ENCODE measurements around the gene CD96.
"Not testable (repeated sequence)": the region's sequence is repeated elsewhere in the genome, so short reads cannot be mapped to it uniquely, and the experiment has no call there.

CD96 gene, protein sequence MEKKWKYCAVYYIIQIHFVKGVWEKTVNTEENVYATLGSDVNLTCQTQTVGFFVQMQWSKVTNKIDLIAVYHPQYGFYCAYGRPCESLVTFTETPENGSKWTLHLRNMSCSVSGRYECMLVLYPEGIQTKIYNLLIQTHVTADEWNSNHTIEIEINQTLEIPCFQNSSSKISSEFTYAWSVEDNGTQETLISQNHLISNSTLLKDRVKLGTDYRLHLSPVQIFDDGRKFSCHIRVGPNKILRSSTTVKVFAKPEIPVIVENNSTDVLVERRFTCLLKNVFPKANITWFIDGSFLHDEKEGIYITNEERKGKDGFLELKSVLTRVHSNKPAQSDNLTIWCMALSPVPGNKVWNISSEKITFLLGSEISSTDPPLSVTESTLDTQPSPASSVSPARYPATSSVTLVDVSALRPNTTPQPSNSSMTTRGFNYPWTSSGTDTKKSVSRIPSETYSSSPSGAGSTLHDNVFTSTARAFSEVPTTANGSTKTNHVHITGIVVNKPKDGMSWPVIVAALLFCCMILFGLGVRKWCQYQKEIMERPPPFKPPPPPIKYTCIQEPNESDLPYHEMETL

DNA sequence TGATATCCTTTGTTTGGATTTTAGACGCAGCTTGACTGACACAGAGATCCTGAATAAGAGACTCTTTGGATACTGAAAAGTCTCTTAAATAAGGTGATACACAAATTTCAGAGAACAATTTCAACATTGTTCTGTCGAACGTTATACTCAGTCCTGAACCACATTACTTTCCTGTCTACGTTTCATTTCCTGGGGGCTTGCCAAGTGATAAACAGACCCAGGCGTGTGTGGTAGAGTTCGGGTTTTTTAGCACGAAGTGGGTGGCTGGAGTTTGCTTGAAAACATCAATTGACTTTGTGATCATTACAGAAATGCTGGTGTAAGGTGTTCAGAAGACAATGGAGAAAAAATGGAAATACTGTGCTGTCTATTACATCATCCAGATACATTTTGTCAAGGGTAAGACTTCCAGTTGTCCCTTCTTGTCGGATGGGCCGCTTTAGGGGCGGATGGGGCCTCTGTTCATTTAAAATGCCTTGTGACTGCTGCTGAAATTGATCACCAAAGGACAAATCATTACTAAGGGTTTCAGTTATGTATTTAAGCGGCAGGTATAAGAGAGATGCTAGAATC is at the start of gene CD96:
Gene CD96, plus strand, starts transcription at position 287 of the 573 bp plus-strand sequence. Its CDS starts 52 bp downstream, at position 339.
- Mint-ChIP-seq H3K27ac (ENCODE audit: low read depth) (no peak within 1 kb of the TSS), H3K27me3 (no peaks in the 10 kb centered on the region), H3K9me3 (no peaks in the 10 kb centered on the region), H3K4me1 (peaks cover 70% of the 10 kb centered on the region), H3K4me3 (no peak within 1 kb of the TSS), H3K36me3 (ENCODE audit: insufficient read depth) (peaks cover 21% of the 10 kb centered on the region)
- DNase-seq (ENCODE audit: low spot score in 2 of 2) (peak; percentile 39 to 77), ATAC-seq (replicated peaks; ENCODE audit: extremely low read depth, poor library complexity, severe bottlenecking) (peak; percentile 76)

DNA sequence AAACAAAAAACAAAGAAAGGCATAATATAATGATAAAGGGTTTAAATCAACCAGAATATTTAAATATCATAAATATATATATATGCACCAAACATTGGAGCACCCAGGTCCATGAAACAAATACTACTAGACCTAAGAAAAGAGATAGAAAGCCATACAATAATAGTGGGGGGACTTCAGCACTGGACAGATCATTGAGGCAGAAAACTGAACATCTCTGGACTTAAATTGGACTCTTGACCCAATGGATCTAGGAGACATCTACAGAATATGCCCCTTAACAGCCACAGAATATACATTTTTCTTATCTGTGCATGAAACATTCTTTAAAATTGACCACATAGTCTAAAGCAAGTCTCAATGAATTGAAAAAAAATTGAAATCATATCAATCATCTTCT is 48.7 kb upstream of the CD96 start:
- no peak for ATAC-seq (replicated peaks; ENCODE audit: extremely low read depth, poor library complexity, severe bottlenecking)
- Mint-ChIP-seq H3K9me3 (no peaks in the 10 kb centered on the region), H3K4me3 (no peak overlapping the region), H3K4me1 (no peaks in the 10 kb centered on the region), H3K27me3 (no peaks in the 10 kb centered on the region), H3K36me3 (ENCODE audit: insufficient read depth) (no peaks in the 10 kb centered on the region), H3K27ac (ENCODE audit: low read depth) (no peak overlapping the region)
- DNase-seq (ENCODE audit: low spot score in 2 of 2) = no peak

DNA sequence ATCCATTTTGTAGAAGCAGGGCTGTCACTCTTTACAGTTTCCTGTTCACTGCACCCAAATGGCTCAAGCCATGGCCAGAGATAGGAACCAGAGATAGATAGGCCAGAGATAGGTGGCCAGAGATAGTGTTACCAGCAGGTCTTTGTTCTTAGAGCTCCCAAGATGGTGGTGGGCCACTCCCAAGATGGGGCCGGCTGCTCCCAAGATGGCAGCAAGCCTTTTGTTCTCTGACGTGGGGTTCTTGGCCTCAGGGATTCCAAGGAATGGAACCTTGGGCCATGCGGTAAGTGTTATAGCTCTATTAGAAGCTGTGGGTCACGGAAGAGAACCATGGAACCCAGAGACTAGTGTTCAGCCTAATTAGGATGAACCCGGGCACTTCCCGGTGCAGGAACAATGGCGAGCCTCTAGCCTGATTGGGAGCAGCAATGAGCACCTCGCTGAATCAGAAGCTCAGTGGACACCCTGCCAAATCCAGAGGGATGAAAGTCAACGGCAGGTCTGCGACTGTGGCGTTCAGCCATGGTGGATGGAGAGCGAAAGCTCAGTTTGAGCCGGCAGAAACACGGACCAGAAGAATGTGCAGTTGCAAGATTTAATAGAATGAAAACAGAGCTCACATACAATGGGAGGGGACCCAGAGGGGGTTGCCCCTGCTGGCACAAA is 45.0 kb upstream of the CD96 start:
- DNase-seq (ENCODE audit: low spot score in 2 of 2) (no peak), ATAC-seq (replicated peaks; ENCODE audit: extremely low read depth, poor library complexity, severe bottlenecking) (no peak)
- H3K27me3 Mint-ChIP-seq = no peaks in the 10 kb centered on the region
- H3K27ac Mint-ChIP-seq (ENCODE audit: low read depth) = no peak overlapping the region
- no peaks in the 10 kb centered on the region for H3K4me1 Mint-ChIP-seq
- H3K9me3 Mint-ChIP-seq = no peaks in the 10 kb centered on the region
- peaks cover 1% of the 10 kb centered on the region for H3K36me3 Mint-ChIP-seq (ENCODE audit: insufficient read depth)
- H3K4me3 Mint-ChIP-seq = no peak overlapping the region

DNA sequence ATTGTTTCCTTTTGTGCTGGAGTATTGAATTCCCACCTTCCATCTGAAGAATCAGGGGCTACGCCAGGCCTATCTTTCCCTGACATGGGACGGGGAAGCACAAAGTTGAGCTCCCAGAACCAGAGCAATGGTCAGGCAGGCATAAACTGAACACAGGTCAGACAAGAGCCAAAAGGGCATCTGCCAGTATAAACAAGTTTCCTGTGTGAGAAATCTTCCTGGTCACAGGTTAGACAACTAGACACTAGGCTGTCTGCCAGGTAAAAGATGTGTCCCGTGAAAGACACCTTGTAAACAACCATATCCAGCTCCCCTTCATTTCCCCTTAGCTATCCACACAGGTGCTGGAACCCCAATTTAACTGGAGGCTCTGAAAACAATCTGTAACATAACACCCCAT is 44.0 kb upstream of the CD96 start:
- peak overlapping the region; percentile 16 for H3K27ac Mint-ChIP-seq (ENCODE audit: low read depth)
- no peak for ATAC-seq (replicated peaks; ENCODE audit: extremely low read depth, poor library complexity, severe bottlenecking)
- H3K9me3 Mint-ChIP-seq = no peaks in the 10 kb centered on the region
- peaks cover 2% of the 10 kb centered on the region for H3K36me3 Mint-ChIP-seq (ENCODE audit: insufficient read depth)
- H3K4me3 Mint-ChIP-seq = no peak overlapping the region
- H3K4me1 Mint-ChIP-seq = no peaks in the 10 kb centered on the region
- H3K27me3 Mint-ChIP-seq = no peaks in the 10 kb centered on the region
- DNase-seq (ENCODE audit: low spot score in 2 of 2) = no peak

DNA sequence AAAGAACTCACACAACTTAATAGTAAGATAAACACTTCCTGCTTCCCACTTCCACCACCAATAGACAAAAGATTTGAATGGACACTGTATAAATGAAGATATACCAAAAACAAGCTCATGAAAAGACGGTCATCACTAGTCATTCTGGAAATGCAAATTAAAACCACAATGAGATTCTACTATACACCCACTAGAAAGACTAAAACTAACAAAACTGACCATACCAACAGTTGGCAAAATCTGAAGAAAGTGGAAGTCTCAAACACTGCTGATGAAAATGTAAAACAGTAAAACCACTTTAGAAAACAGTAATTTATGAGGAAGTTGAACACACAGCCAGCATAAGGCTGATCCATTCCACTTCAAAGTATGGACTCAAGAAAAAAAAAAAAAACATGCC is 35.6 kb upstream of the CD96 start:
- H3K4me1 Mint-ChIP-seq = peaks cover 5% of the 10 kb centered on the region
- no peaks in the 10 kb centered on the region for H3K27me3 Mint-ChIP-seq
- no peaks in the 10 kb centered on the region for H3K9me3 Mint-ChIP-seq
- H3K4me3 Mint-ChIP-seq = no peak overlapping the region
- DNase-seq (ENCODE audit: low spot score in 2 of 2) = no peak
- H3K36me3 Mint-ChIP-seq (ENCODE audit: insufficient read depth) = peaks cover 2% of the 10 kb centered on the region
- no peak overlapping the region for H3K27ac Mint-ChIP-seq (ENCODE audit: low read depth)
- no peak for ATAC-seq (replicated peaks; ENCODE audit: extremely low read depth, poor library complexity, severe bottlenecking)

DNA sequence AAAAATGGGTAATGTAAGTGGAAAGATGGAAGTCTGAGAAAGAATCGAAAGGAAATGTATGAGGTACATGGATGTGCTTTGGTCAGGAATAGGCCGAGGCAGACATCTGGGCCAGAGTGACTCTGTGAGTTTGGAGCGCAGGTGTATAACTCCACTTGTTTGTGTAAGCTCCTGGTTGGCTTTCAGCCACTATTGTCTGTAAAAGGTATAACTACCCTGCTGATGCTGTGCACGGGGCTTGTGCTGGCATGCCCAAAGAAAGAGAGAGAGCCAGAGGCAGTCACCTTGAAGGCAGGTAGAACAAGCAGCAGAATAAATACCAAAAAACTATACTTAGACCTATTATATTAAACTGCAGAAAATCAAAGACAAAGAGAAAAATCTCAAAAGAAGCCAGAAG is 32.7 kb upstream of the CD96 start:
- ATAC-seq (replicated peaks; ENCODE audit: extremely low read depth, poor library complexity, severe bottlenecking) (no peak), DNase-seq (ENCODE audit: low spot score in 2 of 2) (no peak)
- no peak overlapping the region for H3K27ac Mint-ChIP-seq (ENCODE audit: low read depth)
- H3K36me3 Mint-ChIP-seq (ENCODE audit: insufficient read depth) = no peaks in the 10 kb centered on the region
- H3K9me3 Mint-ChIP-seq = no peaks in the 10 kb centered on the region
- H3K27me3 Mint-ChIP-seq = no peaks in the 10 kb centered on the region
- no peak overlapping the region for H3K4me3 Mint-ChIP-seq
- H3K4me1 Mint-ChIP-seq = peaks cover 5% of the 10 kb centered on the region

DNA sequence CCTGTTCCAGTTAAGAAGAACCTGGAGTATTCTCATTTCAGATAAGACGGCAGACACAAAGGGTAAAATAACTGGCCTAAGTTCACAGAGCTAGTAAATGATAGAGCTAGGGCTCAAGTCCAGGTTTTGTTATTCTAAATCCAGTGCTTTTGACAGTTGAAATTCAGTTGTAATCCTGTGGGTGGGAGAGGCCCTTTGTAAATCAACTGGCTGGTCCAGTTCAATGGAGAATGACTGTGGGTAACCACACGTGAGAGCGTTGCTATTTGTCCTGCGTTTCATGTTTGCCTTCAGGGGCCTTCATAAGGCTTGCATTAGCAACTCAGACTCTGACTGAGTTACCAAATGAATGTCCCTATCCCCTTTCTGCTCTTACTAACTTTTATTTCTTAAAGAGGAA is 24.2 kb upstream of the CD96 start:
- no peak overlapping the region for H3K27ac Mint-ChIP-seq (ENCODE audit: low read depth)
- H3K27me3 Mint-ChIP-seq = no peaks in the 10 kb centered on the region
- no peak for ATAC-seq (replicated peaks; ENCODE audit: extremely low read depth, poor library complexity, severe bottlenecking)
- no peak overlapping the region for H3K4me3 Mint-ChIP-seq
- H3K9me3 Mint-ChIP-seq = no peaks in the 10 kb centered on the region
- H3K4me1 Mint-ChIP-seq = no peaks in the 10 kb centered on the region
- no peak for DNase-seq (ENCODE audit: low spot score in 2 of 2)
- peaks cover 1% of the 10 kb centered on the region for H3K36me3 Mint-ChIP-seq (ENCODE audit: insufficient read depth)

DNA sequence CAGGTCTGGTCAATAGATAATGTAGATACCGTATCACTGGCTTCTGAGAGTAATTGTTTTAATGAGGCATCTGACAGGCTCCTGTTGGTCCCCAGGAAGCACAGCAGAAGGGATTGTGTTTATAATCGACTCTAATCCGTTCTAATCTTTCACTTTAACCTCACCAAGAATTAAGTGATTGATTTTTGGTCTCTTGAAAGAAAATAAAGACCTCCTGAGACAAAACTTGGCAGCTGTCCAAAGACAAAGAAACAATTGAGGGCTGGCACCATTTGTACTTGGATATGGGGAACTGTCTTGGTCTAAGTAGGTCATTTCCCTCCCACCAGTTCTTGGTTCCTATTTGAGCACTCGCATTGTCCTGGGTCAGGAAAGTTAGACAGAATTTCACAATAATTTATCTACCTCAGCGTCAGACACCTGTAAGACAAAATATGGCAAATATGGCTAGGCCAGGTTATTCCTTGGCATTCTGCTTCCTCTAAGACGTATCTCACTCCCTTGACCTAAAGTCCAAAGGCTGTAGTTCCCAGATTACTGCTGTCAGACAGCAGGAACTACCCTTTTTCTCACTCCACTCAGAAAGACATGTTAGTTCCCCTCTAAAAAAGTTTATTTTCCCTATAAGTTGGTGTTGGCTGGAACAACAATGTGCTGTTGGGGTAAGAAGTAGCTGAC is 22.7 kb upstream of the CD96 start:
- DNase-seq (ENCODE audit: low spot score in 2 of 2) = no peak
- no peaks in the 10 kb centered on the region for H3K9me3 Mint-ChIP-seq
- no peak for ATAC-seq (replicated peaks; ENCODE audit: extremely low read depth, poor library complexity, severe bottlenecking)
- no peaks in the 10 kb centered on the region for H3K27me3 Mint-ChIP-seq
- H3K4me1 Mint-ChIP-seq = no peaks in the 10 kb centered on the region
- no peak overlapping the region for H3K4me3 Mint-ChIP-seq
- peaks cover 1% of the 10 kb centered on the region for H3K36me3 Mint-ChIP-seq (ENCODE audit: insufficient read depth)
- H3K27ac Mint-ChIP-seq (ENCODE audit: low read depth) = no peak overlapping the region

DNA sequence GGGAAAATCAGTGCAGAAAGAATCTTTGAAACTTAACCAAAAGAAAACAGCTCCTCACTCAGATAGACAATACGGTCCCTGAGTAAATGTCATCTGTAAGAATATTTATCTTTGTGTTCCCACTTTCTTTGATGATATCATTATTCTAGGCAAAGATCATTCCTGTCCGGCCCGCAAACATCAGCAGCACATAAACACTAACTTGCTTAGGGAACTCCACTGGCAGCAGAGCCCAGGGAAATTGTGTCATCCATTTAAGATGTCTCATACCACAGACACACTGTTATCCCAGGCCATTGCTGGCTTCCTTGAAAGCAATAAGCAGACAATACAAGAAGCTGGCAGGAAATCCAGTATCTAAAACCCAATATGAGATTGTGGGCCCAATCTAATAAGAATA is 20.1 kb upstream of the CD96 start:
- Mint-ChIP-seq H3K4me3 (no peak overlapping the region), H3K27ac (ENCODE audit: low read depth) (no peak overlapping the region), H3K4me1 (no peaks in the 10 kb centered on the region), H3K27me3 (no peaks in the 10 kb centered on the region), H3K9me3 (no peaks in the 10 kb centered on the region), H3K36me3 (ENCODE audit: insufficient read depth) (peaks cover 1% of the 10 kb centered on the region)
- DNase-seq (ENCODE audit: low spot score in 2 of 2) = no peak
- ATAC-seq (replicated peaks; ENCODE audit: extremely low read depth, poor library complexity, severe bottlenecking) = no peak

DNA sequence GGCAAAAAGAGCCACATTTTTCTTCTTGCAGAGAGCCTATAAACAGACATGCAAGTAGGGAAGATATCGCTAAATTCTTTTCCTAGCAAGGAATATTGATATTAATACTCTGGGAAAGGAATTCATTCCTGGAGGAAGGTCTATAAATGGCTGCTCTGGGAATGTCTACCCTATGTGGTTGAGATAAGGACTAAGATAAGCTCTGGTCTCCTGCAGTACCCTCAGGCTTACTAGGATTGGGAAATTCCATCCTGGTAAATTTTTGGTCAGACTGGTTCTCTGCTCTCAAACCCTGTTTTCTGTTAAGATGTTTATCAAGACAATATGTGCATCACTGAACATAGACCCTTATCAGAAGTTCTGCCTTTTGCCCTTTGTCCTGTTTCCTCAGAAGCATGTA is 17.5 kb upstream of the CD96 start:
- H3K27me3 Mint-ChIP-seq; DNase-seq (ENCODE audit: low spot score in 2 of 2): not testable (repeated sequence)

DNA sequence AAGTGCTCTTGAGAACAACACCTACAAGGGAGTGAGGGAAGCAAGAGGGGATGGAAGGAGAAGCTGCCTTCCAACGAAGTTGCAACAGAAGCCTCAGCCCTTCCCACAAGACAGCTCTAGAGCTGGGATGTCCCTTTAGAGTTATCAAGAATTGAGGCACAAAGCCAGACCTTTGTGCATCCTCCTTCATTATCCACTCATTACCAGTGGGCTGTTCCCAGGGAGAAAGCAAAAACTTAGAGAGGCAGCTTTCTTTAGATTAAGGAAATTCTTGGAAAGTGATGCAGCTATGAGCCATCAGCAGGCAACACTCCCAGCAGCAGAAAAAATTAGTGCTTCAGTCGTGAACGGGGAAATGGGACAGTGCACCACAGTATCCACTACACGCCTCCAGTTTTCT is 10.6 kb upstream of the CD96 start:
- H3K4me3 Mint-ChIP-seq = no peak overlapping the region
- H3K27me3 Mint-ChIP-seq = no peaks in the 10 kb centered on the region
- H3K9me3 Mint-ChIP-seq = no peaks in the 10 kb centered on the region
- H3K4me1 Mint-ChIP-seq = no peaks in the 10 kb centered on the region
- H3K36me3 Mint-ChIP-seq (ENCODE audit: insufficient read depth) = no peaks in the 10 kb centered on the region
- DNase-seq (ENCODE audit: low spot score in 2 of 2) = no peak
- no peak overlapping the region for H3K27ac Mint-ChIP-seq (ENCODE audit: low read depth)
- no peak for ATAC-seq (replicated peaks; ENCODE audit: extremely low read depth, poor library complexity, severe bottlenecking)

More for the DNA sequence above, 17.5 kb upstream of the CD96 start:
- H3K9me3 Mint-ChIP-seq; H3K36me3 Mint-ChIP-seq (ENCODE audit: insufficient read depth); ATAC-seq (replicated peaks; ENCODE audit: extremely low read depth, poor library complexity, severe bottlenecking); H3K4me3 Mint-ChIP-seq; H3K27ac Mint-ChIP-seq (ENCODE audit: low read depth); H3K4me1 Mint-ChIP-seq: not testable (repeated sequence)

DNA sequence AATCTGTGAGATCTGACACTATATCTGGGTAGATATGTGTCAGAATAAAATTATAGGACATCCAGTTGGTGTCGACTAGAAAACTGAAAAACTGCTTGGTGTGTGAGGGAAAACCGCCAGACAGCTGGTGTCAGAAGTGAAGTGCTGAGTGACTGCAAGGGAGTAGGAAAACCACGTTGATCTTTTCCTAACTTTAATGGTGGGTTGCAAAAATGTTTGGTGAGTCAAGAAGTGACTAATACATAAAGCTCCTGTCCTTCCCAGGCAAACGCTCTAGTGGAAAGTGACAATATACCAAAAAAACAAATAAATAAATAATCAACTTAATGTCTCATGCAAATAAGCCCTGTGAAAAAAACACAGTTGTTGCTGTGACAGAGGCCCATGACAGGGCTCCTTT is 7.3 kb upstream of the CD96 start:
- no peak overlapping the region for H3K4me3 Mint-ChIP-seq
- peaks cover 16% of the 10 kb centered on the region for H3K4me1 Mint-ChIP-seq
- H3K27ac Mint-ChIP-seq (ENCODE audit: low read depth) = no peak overlapping the region
- DNase-seq (ENCODE audit: low spot score in 2 of 2) (no peak), ATAC-seq (replicated peaks; ENCODE audit: extremely low read depth, poor library complexity, severe bottlenecking) (no peak)
- H3K36me3 Mint-ChIP-seq (ENCODE audit: insufficient read depth) = no peaks in the 10 kb centered on the region
- H3K27me3 Mint-ChIP-seq = no peaks in the 10 kb centered on the region
- no peaks in the 10 kb centered on the region for H3K9me3 Mint-ChIP-seq

Data from central memory CD8-positive, alpha-beta T cell (primary cell).